OCI-LY3 (cell line): ENCODE measurements around the gene SEMA5A.

ENCODE experiments used
- EZH2phosphoT487 ChIP-seq: fragments of 200-600 bp; shearing (Covaris generic); IDR thresholded peaks from 2 replicates; pipeline ENCODE4 v1.6.1; 2018; ENCODE audit warnings: antibody characterized with exemption, mixed run types, low read depth
- TF ChIP-seq, protein P1 (sequence below): fragments of 200-600, 300-600 bp; sonication (generic); IDR thresholded peaks from 2 replicates; pipeline ENCODE4 v1.5.1; 2014; ENCODE audit warnings: antibody characterized with exemption, low read length, low read depth

DNA sequence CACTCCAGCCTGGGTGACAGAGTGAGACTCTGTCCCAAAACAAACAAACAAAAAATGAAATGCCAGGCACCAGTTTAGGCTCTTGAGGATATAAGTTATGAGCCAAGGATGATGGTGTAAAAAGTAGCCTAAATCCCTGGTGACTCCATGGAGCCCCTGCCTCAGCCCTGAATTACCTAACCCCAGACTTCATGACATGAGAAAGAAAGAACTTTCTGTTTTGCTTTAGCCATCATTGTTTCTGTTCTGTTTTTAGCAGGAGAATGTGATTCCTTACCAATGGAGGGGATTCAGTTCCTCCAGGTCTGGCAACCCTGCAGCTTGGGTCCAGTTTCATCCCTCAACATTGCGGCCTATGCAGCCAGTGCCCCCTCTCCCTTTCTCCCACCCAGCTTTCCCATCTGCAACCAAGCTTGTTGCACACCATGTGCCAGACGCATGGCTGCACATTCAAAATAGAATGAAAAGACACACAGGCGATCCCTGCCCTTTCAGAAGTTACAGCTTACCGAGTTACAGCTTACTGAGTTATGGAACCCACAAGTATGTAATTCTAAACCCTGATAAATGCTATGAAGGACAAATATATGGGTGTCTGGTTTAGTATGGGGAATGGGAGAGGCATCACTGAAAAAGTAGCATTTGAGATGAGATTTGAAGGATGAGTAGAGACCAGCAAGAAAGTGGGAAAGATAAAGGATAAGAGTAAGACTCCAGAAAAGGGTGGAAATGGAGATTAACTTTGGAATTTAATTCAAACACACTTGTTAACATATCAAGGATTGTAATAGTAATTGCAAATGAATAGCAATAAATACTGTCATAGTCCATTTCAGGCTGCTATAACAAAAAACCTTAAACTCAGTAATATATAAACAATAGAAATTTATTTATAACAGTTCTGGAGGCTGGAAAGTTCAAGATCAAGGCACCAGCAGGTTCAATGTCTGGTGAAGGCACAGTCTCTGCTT, 6.0 kb upstream of the SEMA5A start:
- TF ChIP-seq, protein P1, sequence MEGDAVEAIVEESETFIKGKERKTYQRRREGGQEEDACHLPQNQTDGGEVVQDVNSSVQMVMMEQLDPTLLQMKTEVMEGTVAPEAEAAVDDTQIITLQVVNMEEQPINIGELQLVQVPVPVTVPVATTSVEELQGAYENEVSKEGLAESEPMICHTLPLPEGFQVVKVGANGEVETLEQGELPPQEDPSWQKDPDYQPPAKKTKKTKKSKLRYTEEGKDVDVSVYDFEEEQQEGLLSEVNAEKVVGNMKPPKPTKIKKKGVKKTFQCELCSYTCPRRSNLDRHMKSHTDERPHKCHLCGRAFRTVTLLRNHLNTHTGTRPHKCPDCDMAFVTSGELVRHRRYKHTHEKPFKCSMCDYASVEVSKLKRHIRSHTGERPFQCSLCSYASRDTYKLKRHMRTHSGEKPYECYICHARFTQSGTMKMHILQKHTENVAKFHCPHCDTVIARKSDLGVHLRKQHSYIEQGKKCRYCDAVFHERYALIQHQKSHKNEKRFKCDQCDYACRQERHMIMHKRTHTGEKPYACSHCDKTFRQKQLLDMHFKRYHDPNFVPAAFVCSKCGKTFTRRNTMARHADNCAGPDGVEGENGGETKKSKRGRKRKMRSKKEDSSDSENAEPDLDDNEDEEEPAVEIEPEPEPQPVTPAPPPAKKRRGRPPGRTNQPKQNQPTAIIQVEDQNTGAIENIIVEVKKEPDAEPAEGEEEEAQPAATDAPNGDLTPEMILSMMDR, result no peak
- TF ChIP-seq EZH2phosphoT487, result no peak
